GM18526 (cell line): ENCODE results near the gene GALNT4.

Experiments
- POLR2A ChIP-seq: IDR thresholded peaks from 3 replicates; pipeline ENCODE4 v1.6.1; 2011; ENCODE audit not compliant: insufficient read length; ENCODE audit errors: extremely low read depth

GALNT4 gene

GRCh38 chr12:89542912-89543592, 18.5 kb upstream of the GALNT4 start:
- no peak for TF ChIP-seq POLR2A

- TF ChIP-seq POLR2A = no peak
Observed at GRCh38 chr12:89542236-89542635, 17.6 kb upstream of the GALNT4 start.

GRCh38 chr12:89540586-89540985, 16.0 kb upstream of the GALNT4 start:
- TF ChIP-seq POLR2A = no peak

- no peak for TF ChIP-seq POLR2A
Observed at GRCh38 chr12:89539426-89540223, 15.0 kb upstream of the GALNT4 start.

GRCh38 chr12:89538897-89539296, 14.3 kb upstream of the GALNT4 start:
- TF ChIP-seq POLR2A = no peak

GRCh38 chr12:89537389-89537788, 12.8 kb upstream of the GALNT4 start:
- TF ChIP-seq POLR2A = no peak

DNA sequence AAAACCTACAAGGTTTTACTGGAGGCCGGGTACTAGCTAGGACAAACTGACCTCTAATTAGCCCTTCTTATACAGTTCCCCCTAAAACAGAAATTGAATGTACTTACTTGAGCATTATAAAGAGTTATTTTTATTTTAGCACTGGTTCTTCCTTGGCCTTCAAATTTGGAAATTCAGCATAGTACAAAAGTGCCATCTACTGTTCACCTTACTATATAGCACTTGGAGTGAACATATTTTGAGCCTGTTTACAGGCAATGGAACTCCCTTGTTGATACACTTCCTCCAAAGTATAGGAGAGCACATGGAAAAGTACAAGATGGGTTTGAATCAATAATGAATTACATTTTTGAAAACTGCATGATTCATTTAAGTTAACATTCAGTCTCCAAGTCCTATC, 5.1 kb upstream of the GALNT4 start:
- no peak for TF ChIP-seq POLR2A

DNA sequence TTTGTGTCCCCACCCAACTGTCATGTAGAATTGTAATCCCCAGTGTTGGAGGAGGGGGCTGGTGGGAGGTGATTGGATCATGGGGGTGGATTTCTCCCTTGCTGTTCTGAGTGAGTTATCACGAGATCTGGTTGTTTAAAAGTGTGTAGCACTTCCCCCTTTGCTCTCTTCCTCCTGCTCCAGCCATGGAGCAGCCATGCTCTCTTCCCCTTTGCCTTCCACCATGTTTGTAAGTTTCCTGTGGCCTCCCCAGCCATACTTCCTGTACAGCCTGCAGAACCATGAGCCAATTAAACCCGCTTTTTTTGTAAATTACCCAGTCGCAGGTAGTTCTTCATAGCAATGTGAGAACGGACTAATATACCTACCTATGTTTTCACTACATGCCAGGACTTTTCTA, 3.8 kb upstream of the GALNT4 start:
- TF ChIP-seq POLR2A = no peak

GRCh38 chr12:89525824-89526770, 1.5 kb upstream of the GALNT4 start, which contains the start of gene POC1B:
Gene POC1B, minus strand, starts transcription at chr12:89526047. Its CDS starts 152 bp downstream, at chr12:89525895.
- TF ChIP-seq POLR2A = no peak

GRCh38 chr12:89525305-89525823, 768 bp upstream of the GALNT4 start:
- TF ChIP-seq POLR2A = no peak

- no peak for TF ChIP-seq POLR2A
Observed at GRCh38 chr12:89523843-89524540, 604 bp downstream of the GALNT4 start.

- no peak for TF ChIP-seq POLR2A
Observed at GRCh38 chr12:89523393-89523792, 1.2 kb downstream of the GALNT4 start.

GRCh38 chr12:89521364-89522223, 3.0 kb downstream of the GALNT4 start:
- TF ChIP-seq POLR2A = no peak

GRCh38 chr12:89517720-89518119, 6.9 kb downstream of the GALNT4 start:
- TF ChIP-seq POLR2A = no peak

GRCh38 chr12:89516633-89517032, 8.0 kb downstream of the GALNT4 start:
- no peak for TF ChIP-seq POLR2A
